ENCODE results near the gene ADAMTS3.

GRCh38 chr4:72405417-72405816 lies 163.6 kb downstream of the ADAMTS3 start:
- TF ChIP-seq POLR2A (IDR thresholded peaks at IDR 0.05), result no peak
- no peak for TF ChIP-seq CTCF (IDR thresholded peaks at IDR 0.05)
